A673 (cell line): ENCODE measurements around the gene RNF13.

Experiments
- EZH2 ChIP-seq: fragments of 200-600 bp; sonication (generic); IDR thresholded peaks from 2 replicates; pipeline ENCODE4 v1.6.1; 2017; ENCODE audit warnings: borderline replicate concordance, low read depth, mild to moderate bottlenecking, mixed read lengths, antibody characterized with exemption, low read length; ENCODE audit not compliant: poor library complexity, severe bottlenecking
- TF ChIP-seq, protein P1 (sequence below): fragments of 300-800, 200-600 bp; sonication (generic); conservative IDR thresholded peaks from 2 replicates; pipeline ENCODE4 v1.5.1; 2017; ENCODE audit warnings: low read depth, mild to moderate bottlenecking, antibody characterized with exemption, low read length, moderate library complexity, mixed read lengths

- TF ChIP-seq, protein P1, sequence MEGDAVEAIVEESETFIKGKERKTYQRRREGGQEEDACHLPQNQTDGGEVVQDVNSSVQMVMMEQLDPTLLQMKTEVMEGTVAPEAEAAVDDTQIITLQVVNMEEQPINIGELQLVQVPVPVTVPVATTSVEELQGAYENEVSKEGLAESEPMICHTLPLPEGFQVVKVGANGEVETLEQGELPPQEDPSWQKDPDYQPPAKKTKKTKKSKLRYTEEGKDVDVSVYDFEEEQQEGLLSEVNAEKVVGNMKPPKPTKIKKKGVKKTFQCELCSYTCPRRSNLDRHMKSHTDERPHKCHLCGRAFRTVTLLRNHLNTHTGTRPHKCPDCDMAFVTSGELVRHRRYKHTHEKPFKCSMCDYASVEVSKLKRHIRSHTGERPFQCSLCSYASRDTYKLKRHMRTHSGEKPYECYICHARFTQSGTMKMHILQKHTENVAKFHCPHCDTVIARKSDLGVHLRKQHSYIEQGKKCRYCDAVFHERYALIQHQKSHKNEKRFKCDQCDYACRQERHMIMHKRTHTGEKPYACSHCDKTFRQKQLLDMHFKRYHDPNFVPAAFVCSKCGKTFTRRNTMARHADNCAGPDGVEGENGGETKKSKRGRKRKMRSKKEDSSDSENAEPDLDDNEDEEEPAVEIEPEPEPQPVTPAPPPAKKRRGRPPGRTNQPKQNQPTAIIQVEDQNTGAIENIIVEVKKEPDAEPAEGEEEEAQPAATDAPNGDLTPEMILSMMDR, result no peak
- no peak for TF ChIP-seq EZH2
These were observed 32.7 kb downstream of the RNF13 start for GRCh38 chr3:149845570-149846244.
